Frontal cortex (tissue), 4 donors: ENCODE results near the gene PATJ. TPM values are rescaled to one million over a fixed set of nuclear protein-coding genes. Genes with fewer than 3 reads are reported as not detected.
A peak's percentile ranks its signal among the peaks of the same experiment; 100 is the strongest.
"Not testable (repeated sequence)": the region's sequence is repeated elsewhere in the genome, so short reads cannot be mapped to it uniquely, and the experiment has no call there.

Experiments
- DNase-seq, 2 donors: peaks; one replicate each; pipeline ENCODE4 v3.0.0; 2012; ENCODE audit warnings: low spot score in 2 of 2
- FAIRE-seq: peaks from 2 replicates; lab custom pipeline; 2012; peaks lifted over from hg19 to GRCh38; lab: Jason Lieb, UNC
- total RNA-seq: library from RNA; depleted of rRNA; stranded (reverse); fragments of >200 nt; gene quantifications from one replicate; pipeline ENCODE4 v1.2.3, GENCODE V29; 2014
- donor health status: control.
- donor health status: control.
- donor health status: control.

Gene PATJ, protein sequence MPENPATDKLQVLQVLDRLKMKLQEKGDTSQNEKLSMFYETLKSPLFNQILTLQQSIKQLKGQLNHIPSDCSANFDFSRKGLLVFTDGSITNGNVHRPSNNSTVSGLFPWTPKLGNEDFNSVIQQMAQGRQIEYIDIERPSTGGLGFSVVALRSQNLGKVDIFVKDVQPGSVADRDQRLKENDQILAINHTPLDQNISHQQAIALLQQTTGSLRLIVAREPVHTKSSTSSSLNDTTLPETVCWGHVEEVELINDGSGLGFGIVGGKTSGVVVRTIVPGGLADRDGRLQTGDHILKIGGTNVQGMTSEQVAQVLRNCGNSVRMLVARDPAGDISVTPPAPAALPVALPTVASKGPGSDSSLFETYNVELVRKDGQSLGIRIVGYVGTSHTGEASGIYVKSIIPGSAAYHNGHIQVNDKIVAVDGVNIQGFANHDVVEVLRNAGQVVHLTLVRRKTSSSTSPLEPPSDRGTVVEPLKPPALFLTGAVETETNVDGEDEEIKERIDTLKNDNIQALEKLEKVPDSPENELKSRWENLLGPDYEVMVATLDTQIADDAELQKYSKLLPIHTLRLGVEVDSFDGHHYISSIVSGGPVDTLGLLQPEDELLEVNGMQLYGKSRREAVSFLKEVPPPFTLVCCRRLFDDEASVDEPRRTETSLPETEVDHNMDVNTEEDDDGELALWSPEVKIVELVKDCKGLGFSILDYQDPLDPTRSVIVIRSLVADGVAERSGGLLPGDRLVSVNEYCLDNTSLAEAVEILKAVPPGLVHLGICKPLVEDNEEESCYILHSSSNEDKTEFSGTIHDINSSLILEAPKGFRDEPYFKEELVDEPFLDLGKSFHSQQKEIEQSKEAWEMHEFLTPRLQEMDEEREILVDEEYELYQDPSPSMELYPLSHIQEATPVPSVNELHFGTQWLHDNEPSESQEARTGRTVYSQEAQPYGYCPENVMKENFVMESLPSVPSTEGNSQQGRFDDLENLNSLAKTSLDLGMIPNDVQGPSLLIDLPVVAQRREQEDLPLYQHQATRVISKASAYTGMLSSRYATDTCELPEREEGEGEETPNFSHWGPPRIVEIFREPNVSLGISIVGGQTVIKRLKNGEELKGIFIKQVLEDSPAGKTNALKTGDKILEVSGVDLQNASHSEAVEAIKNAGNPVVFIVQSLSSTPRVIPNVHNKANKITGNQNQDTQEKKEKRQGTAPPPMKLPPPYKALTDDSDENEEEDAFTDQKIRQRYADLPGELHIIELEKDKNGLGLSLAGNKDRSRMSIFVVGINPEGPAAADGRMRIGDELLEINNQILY (N-terminal part only)
- total RNA-seq, result 24.1 TPM

DNA sequence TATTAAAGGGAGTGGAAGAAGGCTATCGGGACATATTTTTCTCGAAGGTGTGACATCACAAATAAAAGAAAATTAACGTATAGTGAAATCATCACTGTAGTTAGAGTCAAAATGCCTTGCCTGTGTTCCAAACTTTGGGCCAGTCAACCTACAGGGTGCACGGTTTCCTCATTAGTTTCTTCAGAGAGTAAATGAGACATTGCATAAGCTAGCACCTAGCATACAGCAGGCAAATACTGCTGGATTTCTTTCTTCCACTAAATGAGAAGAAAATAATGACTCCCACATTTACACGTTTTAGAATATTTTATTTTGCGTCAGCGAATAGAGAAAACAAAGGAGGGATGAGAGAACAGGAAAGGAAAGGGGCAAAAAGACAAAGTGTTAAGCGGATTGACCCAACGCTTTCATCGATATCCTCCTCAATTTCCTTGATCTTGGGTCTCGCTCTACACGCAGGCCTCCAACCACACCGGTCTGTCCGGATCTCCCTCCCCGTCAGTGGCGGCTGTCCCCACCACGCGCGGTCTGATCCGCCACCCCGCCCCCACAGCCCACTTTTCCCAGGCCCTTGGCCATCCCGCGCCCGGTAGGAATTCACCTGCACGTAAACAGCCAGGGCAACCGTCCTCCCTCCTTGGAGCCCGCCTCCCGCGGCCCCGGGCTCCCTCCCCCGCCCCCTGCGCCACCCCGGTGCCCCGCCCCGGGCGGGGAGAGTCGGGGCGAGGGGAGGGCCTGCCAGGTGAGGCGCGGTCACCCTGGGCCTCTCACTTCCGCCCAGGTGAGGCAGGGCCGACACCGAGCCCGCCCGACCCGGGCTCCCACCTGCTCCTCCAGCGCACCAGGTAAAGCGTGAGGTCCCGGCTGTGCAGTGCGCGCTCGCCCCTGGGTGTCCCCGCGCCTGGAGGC is at the start of gene PATJ:
Gene PATJ (plus strand): TSS at position 770 of the 909 bp plus-strand sequence. CDS start 20,413 bp downstream, outside the sequence.
- FAIRE-seq, result no peak

DNA sequence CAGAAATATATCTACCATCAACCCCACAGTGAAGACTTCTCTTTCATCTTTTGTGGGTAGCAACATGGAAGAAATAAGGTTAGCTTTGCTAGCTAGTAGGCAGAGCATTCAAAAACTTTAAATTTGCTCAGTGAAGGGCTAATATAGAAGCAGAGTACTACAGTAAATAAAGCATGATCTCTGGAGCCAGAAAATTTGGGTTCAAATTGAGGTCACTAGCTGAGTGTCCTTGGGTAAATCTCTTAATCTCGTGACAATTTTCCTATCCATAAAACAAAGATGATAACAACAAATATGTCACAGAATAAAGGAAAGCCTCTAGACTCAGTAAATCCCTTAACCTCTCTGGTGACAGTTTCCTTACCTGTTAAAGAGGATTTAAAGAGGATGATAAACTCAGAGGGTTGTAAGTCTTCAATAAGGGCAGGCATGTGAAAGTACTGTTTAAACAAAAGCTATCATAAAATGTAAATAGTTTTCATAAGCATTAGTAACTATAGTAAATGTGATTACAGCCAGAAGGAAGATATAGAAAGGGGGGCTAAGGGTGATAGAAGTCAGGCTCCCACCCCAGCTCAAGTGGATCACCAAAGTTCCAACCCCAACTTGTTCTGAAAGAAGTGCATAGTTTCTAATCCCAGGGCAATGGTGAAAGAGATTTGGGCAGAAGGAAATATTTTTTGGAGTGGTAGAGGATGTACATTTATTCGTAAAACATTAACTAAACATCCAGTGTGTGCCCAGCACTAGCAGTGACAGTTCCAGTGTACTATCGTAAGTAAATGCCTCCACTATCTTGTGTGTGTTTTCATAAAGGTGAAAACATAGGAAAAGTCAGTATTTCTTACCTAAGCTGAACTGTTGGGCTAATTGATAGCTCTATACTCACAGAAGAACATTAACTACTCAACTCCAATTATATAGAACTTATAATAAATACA is 42.1 kb upstream of the PATJ start:
- no peak for DNase-seq

More for the DNA sequence above, at the start of gene PATJ:
- DNase-seq, result peak; percentile 66 to 72

DNA sequence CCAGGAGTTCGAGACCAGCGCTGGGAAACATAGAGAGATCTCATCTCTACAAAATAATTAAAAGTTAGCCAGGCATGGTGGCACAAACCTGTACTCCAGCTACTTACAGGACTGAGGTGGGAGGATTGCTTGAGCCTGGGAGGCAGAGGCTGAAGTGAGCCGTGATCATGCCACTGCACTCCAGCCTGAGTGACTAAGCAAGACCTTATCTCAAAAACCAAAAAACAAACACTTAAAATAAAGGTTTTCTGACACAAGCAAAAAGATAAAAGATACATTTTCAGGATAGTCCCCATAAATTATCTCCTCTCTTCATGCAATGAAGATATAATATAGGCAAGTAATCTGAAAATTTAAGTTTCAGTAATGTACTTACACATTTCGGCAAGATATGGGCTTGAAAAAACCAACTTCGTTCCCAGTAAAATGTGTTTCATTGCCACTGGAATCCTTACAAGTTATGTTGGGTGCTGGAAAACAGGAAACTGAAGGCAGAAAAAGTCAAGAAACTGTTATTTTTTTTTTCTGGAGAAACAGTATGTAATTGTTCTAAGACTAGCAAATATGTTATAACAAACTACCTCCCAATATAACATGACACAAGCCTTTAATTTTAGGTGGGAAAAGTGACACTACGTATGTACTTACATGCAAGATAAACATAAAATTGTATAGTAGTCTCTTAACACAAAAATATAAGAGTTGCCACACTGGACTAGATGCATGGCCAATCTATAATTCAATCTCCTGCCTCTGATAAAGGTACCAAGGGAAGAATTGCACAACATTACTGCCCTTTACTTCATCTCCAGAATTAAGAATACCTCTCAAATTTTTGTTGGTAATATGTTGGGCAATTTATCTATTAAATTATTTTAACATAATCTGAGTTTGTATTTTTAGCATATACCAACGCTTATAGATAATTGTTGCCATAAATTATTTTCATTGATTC is 33.0 kb upstream of the PATJ start:
- DNase-seq (no peak), FAIRE-seq (no peak)

More for the DNA sequence above, 42.1 kb upstream of the PATJ start:
- no peak for FAIRE-seq

DNA sequence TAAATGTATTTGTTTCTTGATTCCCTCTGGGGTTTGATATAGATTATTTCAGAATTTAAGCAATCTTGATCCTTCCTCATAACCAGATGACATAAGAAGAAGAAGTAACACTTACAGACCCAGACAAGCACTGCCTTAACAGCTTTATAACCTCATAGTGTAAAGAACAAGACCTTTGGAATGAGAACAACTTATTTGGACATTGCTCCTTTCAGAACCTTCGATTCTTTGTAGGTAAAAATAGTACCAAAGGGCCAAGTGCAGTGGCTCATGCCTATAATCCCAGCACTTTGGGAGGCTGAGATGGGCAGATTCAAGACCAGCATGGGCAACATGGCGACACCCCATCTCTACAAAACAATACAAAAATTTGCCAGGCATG is 32.4 kb upstream of the PATJ start:
- DNase-seq, result no peak
- FAIRE-seq, result no peak

DNA sequence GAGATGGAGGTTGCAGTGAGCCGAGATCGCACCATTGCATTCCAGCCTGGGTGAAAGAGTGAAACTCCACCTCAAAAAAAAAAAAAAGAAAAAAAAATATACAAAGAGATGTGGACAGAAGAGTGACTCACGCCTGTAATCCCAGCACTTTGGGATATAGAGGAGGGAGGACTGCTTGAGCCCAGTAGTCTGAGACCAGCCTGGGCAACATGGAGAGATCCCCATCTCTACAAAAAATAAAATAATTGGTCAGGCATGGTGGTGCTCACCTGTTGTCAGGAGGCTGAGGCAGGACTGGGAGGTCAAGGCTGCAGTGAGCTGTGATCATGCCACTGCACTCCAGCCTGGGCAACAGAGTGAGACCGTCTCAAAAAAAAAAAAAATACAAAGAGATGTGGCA is 31.0 kb upstream of the PATJ start:
- not testable (repeated sequence) for FAIRE-seq, DNase-seq

DNA sequence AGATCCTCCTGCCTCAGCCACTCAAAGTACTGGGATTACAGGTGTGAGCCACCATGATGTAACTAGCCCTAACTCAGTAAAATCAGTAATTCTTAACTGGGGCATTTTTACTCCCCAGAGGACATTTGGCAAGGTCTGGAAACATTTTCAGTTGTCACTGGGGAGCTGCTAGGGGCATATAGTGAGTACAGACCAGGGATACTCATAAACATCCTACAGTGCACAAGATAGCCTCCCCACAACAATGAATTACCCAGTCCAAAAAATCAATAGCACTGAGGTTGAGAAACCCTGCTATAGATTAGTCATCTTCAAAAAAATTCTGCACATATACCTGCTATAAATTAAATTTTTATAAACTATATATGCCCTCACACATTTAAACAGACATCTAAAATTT is 30.3 kb upstream of the PATJ start:
- no peak for FAIRE-seq
- DNase-seq, result no peak

DNA sequence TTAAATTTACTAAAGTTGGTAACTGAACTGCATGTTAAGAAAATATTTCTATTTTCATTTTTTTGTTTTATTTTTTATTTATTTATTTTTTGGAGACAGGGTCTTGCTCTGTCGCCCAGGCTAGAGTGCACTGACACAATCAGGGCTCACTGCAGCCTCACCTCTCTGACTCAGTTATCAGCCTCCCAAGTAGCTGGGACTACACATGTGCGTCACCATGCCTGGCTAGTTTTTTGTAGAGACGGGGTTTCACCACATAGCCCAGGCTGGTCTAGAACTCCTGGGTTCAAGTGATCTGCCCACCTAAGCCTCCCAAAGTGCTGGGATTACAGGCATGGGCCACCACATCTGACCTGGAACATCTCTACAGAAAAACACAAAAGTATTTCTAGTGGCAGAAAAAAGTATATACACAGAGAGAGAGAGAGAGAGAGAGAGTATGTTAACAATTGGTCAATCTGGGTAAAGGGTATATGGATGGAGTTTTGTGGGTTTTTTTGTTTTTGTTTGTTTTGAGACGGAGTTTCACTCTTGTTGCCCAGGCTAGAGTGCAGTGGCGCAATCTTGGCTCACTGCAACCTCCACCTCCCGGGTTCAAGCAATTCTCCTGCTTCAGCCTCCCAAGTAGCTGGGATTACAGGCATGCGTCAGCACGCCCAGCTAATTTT is 23.1 kb upstream of the PATJ start:
- FAIRE-seq, DNase-seq: not testable (repeated sequence)

DNA sequence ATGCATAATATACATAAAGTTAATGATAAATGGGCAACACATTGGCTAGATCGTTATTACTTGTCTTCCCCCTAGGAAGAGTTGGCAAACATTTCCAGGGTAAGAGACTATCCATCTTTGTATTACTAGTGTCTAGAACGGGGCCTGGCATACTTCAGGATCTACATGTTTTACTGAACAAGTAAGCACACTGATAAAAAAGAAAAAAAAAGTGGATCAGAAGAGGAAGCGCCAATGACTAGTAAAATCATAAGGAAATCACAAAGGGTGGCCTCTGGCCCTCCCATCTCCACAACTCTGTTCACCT is 17.8 kb upstream of the PATJ start:
- no peak for FAIRE-seq

DNA sequence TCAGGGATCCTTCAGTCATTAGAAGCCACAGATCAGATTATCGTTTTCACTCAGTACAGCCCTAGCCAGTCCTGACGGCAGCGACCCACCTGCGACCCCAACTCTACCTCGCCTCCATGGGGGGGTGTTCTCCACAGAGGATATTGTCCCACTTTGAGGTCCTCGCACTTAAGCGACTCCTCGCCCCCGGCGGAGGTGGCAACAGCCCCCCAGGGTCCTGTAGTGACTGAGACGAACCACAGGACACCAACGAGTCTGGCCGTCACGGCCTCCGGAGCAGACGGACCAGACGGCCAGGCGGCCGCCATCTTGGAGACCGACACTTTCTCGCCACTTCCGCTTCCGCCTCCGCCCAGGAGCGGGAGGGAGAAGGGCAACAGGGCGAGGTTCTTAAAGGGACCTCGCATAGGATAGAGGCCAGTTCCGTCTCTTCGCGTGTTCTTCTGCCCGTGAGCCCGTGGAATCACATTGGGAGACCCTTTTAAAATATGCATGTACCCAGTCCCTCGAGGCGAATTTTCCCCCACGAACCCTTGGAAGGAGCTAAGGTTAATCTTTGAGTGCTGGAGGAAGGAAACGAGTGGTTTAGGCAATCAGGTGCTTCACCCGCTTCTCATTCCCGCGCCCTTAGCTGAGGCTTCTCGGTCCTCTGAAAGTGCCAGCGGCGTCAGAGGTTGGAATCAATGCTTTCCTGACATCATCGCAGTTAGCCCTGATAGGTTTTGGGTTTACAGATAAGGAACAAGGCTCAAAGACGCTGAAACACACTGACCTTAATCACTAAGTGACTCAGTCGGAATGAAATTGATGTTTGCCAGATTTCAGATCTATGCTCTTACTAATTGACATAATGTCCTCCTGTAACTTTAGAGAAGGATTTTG is 17.2 kb upstream of the PATJ start, which contains the start of gene TM2D1:
Gene TM2D1 (minus strand): TSS at position 329 of the 882 bp plus-strand sequence. CDS start 21 bp downstream, at position 308.
- no peak for FAIRE-seq
- peak; percentile 76 to 87 for DNase-seq

More for the DNA sequence above, 17.8 kb upstream of the PATJ start:
- no peak for DNase-seq

DNA sequence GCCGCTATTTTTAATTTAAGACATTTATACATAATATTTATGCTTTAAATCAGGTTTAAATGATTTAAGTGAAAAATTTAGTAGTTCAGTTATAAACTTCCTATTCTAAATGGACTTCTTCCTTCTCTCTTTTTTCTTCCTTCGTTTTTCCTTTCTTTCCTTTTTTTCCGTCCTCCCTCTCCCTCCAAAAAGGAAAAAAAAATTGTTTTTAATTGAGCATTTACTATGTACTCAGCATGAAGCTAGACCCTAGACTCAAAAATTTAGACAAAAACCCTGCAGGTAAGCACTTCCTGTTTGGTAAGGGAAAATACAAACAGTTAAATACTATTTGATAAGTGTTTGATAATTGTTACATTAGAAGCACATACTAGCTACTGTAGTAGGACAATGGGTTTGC is 14.7 kb upstream of the PATJ start:
- DNase-seq (no peak), FAIRE-seq (no peak)

DNA sequence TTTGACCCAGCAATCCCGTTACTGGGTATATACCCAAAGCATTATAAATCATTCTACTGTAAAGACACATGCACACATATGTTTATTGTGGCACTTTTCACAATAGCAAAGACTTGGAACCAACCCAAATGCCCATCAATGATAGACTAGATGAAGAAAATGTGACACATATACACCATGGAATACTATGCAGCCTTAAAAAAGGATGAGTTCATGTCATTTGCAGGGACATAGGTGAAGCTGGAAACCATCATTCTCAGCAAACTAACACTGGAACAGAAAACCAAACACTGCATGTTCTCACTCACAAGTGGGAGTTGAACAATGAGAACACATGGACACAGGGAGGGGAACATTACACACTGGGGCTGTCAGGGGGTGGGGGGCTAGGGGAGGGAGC is 11.6 kb upstream of the PATJ start:
- FAIRE-seq, DNase-seq: not testable (repeated sequence)

DNA sequence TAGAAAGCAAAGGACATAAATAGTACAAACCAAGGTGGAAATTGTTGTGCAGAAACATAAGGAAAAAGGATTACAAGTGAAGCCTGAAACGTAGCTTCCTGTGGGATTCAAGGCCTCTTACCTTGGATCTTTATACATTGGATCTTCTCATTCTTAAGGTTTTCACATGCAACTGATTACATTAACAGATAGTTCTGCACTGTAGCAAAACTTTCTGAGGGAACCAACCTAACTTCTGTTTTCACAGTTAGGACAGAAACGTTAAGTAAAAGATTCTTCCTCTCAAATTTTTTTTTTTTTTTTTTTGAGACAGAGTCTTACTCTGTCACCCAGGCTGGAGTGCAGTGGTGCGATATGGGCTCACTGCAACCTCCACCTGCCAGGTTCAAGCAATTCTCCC is 9.6 kb upstream of the PATJ start:
- FAIRE-seq, result no peak
- no peak for DNase-seq

DNA sequence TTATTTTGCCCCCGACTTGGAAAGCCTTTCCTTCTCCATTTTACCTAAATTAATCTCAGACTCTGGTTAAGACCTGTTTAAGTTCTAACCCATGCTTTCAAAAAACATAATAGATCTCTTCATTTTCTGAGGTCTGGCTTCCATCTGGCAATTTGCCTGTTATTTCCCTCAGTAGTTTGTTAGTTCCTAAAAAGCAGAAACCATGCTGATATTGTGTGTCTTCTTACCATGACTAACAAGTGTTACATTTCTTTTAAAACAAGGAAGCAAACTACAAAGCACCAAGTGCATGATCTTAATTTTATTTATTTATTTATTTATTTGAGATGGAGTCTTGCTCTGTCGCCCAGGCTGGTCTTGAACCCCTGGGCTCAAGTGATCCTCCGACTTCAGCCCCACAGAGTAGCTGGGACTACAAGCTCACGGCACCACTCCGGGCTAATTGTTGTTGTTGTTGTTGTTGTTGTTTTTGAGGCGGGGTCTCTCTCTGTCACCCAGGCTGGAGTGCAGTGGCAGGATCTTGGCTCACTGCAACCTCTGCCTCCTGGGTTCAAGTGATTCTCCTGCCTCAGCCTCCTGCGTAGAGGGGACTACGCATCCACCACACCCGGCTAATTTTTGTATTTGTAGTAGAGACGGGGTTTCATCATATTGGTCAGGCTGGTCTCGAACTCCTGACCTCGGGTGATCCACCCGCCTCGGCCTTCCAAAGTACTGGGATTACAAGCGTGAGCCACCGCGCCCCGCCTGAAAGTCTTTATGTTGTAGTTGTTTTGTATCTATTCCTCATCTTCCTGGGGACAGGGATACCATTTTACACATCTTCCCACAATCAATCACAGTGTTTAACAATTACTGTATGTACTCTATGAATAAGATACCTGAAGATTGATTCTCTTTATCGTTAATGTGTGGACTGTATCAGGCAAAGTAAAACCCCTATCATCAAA is 1.3 kb upstream of the PATJ start:
- DNase-seq (no peak), FAIRE-seq (no peak)
